Ascending aorta (tissue), 2 donors: ENCODE results near the gene ZSWIM9. TPM values are rescaled to one million over a fixed set of nuclear protein-coding genes. Genes with fewer than 3 reads are reported as not detected.
"Not testable (repeated sequence)": the region's sequence is repeated elsewhere in the genome, so short reads cannot be mapped to it uniquely, and the experiment has no call there.

Experiments
- DNase-seq, 2 donors: peaks; one replicate each; pipeline ENCODE4 v3.0.0-alpha.2; 2019; ENCODE audit warnings: low spot score in 2 of 2
- H3K27ac ChIP-seq, 2 donors: fragments of 200-600 bp; sonication (generic); one replicate each; pipeline ENCODE4 v1.5.1; 2016 to 2017; ENCODE audit warnings: mild to moderate bottlenecking in 1 of 2
- H3K27me3 ChIP-seq: fragments of 200-600 bp; sonication (generic); one replicate; pipeline ENCODE4 v1.5.1; 2017
- H3K36me3 ChIP-seq, 2 donors: fragments of 200-600 bp; sonication (generic); one replicate each; pipeline ENCODE4 v1.5.1; 2016
- H3K4me1 ChIP-seq, 2 donors: fragments of 200-600 bp; sonication (generic); one replicate each; pipeline ENCODE4 v1.5.1; 2016 to 2017; ENCODE audit warnings: mild to moderate bottlenecking in 1 of 2
- H3K4me3 ChIP-seq, 2 donors: fragments of 200-600 bp; sonication (generic); one replicate each; pipeline ENCODE4 v1.5.1; 2016 to 2017; ENCODE audit warnings: mild to moderate bottlenecking in 1 of 2
- H3K9me3 ChIP-seq, 2 donors: fragments of 200-600 bp; sonication (generic); one replicate each; pipeline ENCODE4 v1.5.1; 2016
- CTCF ChIP-seq, 3 experiments: fragments of 200-600 bp in 2 of 3; fragments of 450-650 bp in 1 of 3; sonication (generic) in 2 of 3; IDR thresholded peaks; one replicate each; pipeline ENCODE4 v1.5.1; 2016 to 2019; ENCODE audit warnings: antibody characterized with exemption in 3 of 3, mild to moderate bottlenecking in 1 of 3, moderate library complexity in 1 of 3
- intact Hi-C: fragments of 100-400 bp; cut with DNase I; formaldehyde crosslinking; loops from one replicate; pipeline ENCODE4 v1.15.1; 2023
- total RNA-seq: library from RNA; depleted of rRNA; stranded (reverse); fragments of >200 nt; gene quantifications from one replicate; pipeline ENCODE4 v1.1.0, GENCODE V29; 2016

Gene ZSWIM9
- total RNA-seq, 1 donor from 2014 or later: 16.0 TPM

- no peaks in the 10 kb centered on the region for H3K9me3 ChIP-seq
- intact Hi-C loops: no loop called here
- no peak overlapping the region for H3K27ac ChIP-seq
- H3K36me3 ChIP-seq: peaks cover 5 to 21% of the 10 kb centered on the region in 2 donors
- DNase-seq: no peak
- no peaks in the 10 kb centered on the region for H3K27me3 ChIP-seq
- no peak overlapping the region for H3K4me3 ChIP-seq
- TF ChIP-seq CTCF (IDR thresholded peaks at IDR 0.05): no peak
- H3K4me1 ChIP-seq: no peaks in the 10 kb centered on the region
Measured at GRCh38 chr19:48216933-48217332, 46.5 kb downstream of the ZSWIM9 start.

DNA sequence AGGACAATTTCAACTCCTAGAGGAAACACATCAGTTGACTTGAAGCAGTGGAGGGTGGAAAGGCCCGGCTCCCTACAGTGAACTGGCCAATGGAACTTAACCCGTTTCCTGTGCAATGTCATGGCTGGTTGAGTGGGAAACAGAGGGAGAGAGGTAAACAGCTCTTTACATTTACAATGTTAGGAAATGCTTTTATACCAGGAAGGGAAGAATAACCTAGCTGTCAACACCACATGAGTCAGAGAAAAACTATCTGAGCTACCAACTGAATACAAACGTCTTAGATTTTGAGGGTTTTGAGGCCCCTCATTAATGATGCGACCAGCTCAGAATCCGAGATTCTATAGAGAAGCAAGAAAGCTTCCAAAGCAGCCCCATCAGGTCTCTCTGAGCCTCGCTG, 48.5 kb downstream of the ZSWIM9 start:
- no peak for DNase-seq
- intact Hi-C loops: no loop called here
- no peak for TF ChIP-seq CTCF (IDR thresholded peaks at IDR 0.05)
- no peaks in the 10 kb centered on the region for H3K27me3 ChIP-seq
- no peak overlapping the region for H3K4me3 ChIP-seq
- peaks cover 5 to 14% of the 10 kb centered on the region in 2 donors for H3K36me3 ChIP-seq
- no peak overlapping the region for H3K27ac ChIP-seq
- no peaks in the 10 kb centered on the region for H3K9me3 ChIP-seq
- no peaks in the 10 kb centered on the region for H3K4me1 ChIP-seq

GRCh38 chr19:48220784-48221183, 50.3 kb downstream of the ZSWIM9 start:
- DNase-seq, H3K27me3 ChIP-seq, H3K4me3 ChIP-seq, H3K4me1 ChIP-seq, H3K9me3 ChIP-seq, intact Hi-C loops, H3K27ac ChIP-seq: not testable (repeated sequence)
- H3K36me3 ChIP-seq: peaks cover 2 to 14% of the 10 kb centered on the region in 2 donors

GRCh38 chr19:48221628-48222027, 51.1 kb downstream of the ZSWIM9 start:
- H3K27me3 ChIP-seq: no peaks in the 10 kb centered on the region
- no peaks in the 10 kb centered on the region for H3K4me1 ChIP-seq
- H3K27ac ChIP-seq: no peak overlapping the region
- no peak for DNase-seq
- H3K9me3 ChIP-seq: no peaks in the 10 kb centered on the region
- peaks cover 4 to 9% of the 10 kb centered on the region in 2 donors for H3K36me3 ChIP-seq
- intact Hi-C loops: no loop called here
- no peak for TF ChIP-seq CTCF (IDR thresholded peaks at IDR 0.05)
- H3K4me3 ChIP-seq: no peak overlapping the region

DNA sequence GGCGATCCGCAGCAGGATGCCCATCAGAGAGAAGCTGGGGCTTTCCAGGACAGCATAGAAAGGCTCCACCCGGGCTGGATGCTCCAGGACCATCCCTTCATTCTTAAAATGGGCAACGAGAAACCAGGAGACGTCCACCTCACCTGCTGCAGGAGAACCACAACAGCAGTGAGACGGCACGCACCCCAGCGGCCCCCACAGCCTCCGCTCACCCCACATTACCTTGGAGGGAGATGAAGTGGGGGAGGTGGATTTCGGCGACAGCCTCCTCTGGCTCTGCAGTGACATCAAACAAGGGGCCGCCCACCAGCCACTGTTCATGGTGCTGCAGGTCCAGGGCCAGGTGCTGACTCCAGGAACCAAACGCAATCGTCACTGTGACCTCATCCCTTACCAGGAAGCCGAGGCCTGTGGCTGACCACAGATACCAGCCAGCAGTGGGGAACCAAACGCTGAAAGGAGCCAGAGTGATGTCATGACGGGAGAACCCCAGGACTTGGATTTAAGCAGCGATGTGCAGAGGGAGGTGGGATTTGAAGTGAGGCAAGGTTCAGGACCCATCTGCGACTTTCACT, 60.2 kb downstream of the ZSWIM9 start:
- no peak for TF ChIP-seq CTCF (IDR thresholded peaks at IDR 0.05)
- Histone ChIP-seq H3K27me3 (no peaks in the 10 kb centered on the region), H3K9me3 (no peaks in the 10 kb centered on the region), H3K4me1 (no peaks in the 10 kb centered on the region), H3K4me3 (no peak overlapping the region), H3K36me3 (peaks cover 33 to 61% of the 10 kb centered on the region in 2 donors), H3K27ac (no peak overlapping the region)
- no peak for DNase-seq
- intact Hi-C loops: no loop called here

DNA sequence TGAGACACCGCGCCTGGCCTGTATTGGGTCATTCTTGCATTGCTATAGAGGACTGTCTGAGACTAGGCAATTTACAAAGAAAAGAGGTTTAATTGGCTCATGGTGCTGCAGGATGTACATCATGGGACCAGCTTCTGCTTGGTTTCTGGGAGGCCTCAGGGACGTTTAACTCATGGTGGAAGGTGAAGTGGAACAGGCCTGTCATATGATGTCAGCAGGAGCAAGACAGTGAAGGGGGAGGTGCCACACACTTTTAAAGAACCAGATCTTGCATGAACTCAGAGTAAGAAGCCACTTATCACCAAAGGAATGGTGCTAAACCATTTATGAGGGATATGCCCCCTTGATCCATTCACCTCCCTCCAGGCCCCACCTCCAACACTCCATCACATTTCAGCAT, 66.6 kb downstream of the ZSWIM9 start:
- intact Hi-C loops: no loop called here
- H3K27me3 ChIP-seq: no peaks in the 10 kb centered on the region
- H3K4me3 ChIP-seq: no peak overlapping the region
- TF ChIP-seq CTCF (IDR thresholded peaks at IDR 0.05): no peak
- H3K36me3 ChIP-seq: peaks cover 18 to 48% of the 10 kb centered on the region in 2 donors
- no peak for DNase-seq
- no peaks in the 10 kb centered on the region for H3K9me3 ChIP-seq
- no peaks in the 10 kb centered on the region for H3K4me1 ChIP-seq
- no peak overlapping the region for H3K27ac ChIP-seq
